ENCODE data around the gene SH2D3A.

Gene SH2D3A

DNA sequence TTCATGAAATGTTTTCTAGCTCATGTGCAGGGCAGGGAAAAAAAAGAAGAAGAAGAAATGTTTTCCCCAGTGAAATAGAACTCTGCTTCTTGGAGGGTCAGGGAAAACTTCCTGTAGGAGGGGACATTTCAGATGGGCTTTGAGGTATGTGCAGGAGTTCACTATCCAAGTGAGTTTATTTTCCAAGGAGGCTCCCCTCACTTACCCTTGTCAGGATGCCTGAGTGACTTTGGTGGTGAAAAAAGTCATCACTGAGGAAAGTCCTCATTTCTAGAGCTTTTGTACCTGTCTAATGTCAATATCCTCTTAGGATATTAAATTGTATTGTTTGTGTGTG lies 46.1 kb downstream of the SH2D3A start:
- Histone ChIP-seq H3K9me3 (ENCODE audit: control insufficient read depth, insufficient read depth, low read depth, low read length) (no peaks in the 10 kb centered on the region), H3K27ac (ENCODE audit: extremely low read depth, low read depth, low read length) (no peak overlapping the region), H3K4me1 (ENCODE audit: control insufficient read depth, insufficient read depth, low read length) (no peaks in the 10 kb centered on the region), H3K4me3 (ENCODE audit: low read depth, low read length) (no peak overlapping the region), H3K36me3 (ENCODE audit: control insufficient read depth in 2 of 2, insufficient read depth in 1 of 2, low read length in 2 of 2) (no peaks in the 10 kb centered on the region)
- TF ChIP-seq ZNF521 (tag by site-specific recombination; IDR thresholded peaks at IDR 0.05) (no peak), ZFP3 (tag by site-specific recombination; IDR thresholded peaks at IDR 0.05; ENCODE audit: low read depth) (peak; percentile 92), EGR2 (tag by site-specific recombination; IDR thresholded peaks at IDR 0.05; ENCODE audit: low read depth) (no peak)
- POLR2A ChIA-PET = interaction anchor here (0.6 kb wide), 1 partner anchor 49 kb away, joined by 4 read pairs; no protein-coding TSS in a partner anchor
- CTCF ChIA-PET = interaction anchor here (0.6 kb wide), 1 partner anchor 851 kb away, joined by 4 read pairs; no protein-coding TSS in a partner anchor

DNA sequence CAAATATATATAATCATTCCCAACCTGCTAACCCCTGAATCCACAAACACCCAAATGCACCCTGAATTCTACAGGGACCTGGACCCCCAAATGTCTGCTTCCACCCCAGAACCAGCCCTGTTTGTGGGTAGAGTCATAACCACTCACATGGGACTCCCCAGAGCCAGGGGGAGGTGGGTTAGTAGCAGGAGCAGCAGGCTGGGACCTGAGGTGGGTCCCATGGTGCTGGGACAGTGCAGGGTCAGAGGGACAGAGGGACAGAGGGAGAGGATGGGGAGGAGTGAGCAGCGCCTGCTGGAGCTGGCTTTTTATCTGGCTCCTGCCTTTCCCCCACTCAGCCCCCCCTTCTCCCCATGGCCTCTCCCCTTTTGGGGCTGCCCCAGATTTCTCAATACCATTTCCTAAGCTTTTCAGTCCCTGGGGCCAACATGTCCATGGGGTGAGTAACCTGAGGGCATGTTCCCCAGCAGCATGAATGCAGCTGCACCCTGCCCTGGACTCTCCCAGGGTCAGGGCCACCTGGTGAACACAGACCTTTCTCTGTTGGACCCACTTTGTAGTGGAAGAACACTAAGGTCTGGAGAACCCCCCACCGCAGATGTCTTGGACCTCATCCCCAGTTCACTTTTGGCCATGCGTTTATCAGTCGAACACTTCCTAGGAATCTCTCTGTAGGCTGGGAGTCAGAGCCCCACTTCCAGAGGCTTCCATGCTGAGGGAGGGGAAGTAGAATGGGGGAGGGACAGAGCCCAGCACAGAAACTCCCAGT lies 46.7 kb downstream of the SH2D3A start, which contains the start of gene C3:
Gene C3 (minus strand): TSS at position 282 of the 769 bp plus-strand sequence. CDS start 61 bp downstream, at position 221.
- Histone ChIP-seq H3K9me3 (ENCODE audit: control insufficient read depth, insufficient read depth, low read depth, low read length) (no peaks in the 10 kb centered on the region), H3K4me3 (ENCODE audit: low read depth, low read length) (no peak within 1 kb of the TSS), H3K4me1 (ENCODE audit: control insufficient read depth, insufficient read depth, low read length) (no peaks in the 10 kb centered on the region), H3K27ac (ENCODE audit: extremely low read depth, low read depth, low read length) (no peak within 1 kb of the TSS), H3K36me3 (ENCODE audit: control insufficient read depth in 2 of 2, insufficient read depth in 1 of 2, low read length in 2 of 2) (no peaks in the 10 kb centered on the region)
- ChIA-PET CTCF (interaction anchor here (0.6 kb wide), 1 partner anchor 852 kb away, joined by 4 read pairs; no protein-coding TSS in a partner anchor), POLR2A (interaction anchor here (0.6 kb wide), 1 partner anchor 49 kb away, joined by 4 read pairs; no protein-coding TSS in a partner anchor)
- TF ChIP-seq, protein P1, sequence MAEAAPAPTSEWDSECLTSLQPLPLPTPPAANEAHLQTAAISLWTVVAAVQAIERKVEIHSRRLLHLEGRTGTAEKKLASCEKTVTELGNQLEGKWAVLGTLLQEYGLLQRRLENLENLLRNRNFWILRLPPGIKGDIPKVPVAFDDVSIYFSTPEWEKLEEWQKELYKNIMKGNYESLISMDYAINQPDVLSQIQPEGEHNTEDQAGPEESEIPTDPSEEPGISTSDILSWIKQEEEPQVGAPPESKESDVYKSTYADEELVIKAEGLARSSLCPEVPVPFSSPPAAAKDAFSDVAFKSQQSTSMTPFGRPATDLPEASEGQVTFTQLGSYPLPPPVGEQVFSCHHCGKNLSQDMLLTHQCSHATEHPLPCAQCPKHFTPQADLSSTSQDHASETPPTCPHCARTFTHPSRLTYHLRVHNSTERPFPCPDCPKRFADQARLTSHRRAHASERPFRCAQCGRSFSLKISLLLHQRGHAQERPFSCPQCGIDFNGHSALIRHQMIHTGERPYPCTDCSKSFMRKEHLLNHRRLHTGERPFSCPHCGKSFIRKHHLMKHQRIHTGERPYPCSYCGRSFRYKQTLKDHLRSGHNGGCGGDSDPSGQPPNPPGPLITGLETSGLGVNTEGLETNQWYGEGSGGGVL (tag by site-specific recombination; IDR thresholded peaks at IDR 0.05) = peak; percentile 64
- TF ChIP-seq, protein P2, sequence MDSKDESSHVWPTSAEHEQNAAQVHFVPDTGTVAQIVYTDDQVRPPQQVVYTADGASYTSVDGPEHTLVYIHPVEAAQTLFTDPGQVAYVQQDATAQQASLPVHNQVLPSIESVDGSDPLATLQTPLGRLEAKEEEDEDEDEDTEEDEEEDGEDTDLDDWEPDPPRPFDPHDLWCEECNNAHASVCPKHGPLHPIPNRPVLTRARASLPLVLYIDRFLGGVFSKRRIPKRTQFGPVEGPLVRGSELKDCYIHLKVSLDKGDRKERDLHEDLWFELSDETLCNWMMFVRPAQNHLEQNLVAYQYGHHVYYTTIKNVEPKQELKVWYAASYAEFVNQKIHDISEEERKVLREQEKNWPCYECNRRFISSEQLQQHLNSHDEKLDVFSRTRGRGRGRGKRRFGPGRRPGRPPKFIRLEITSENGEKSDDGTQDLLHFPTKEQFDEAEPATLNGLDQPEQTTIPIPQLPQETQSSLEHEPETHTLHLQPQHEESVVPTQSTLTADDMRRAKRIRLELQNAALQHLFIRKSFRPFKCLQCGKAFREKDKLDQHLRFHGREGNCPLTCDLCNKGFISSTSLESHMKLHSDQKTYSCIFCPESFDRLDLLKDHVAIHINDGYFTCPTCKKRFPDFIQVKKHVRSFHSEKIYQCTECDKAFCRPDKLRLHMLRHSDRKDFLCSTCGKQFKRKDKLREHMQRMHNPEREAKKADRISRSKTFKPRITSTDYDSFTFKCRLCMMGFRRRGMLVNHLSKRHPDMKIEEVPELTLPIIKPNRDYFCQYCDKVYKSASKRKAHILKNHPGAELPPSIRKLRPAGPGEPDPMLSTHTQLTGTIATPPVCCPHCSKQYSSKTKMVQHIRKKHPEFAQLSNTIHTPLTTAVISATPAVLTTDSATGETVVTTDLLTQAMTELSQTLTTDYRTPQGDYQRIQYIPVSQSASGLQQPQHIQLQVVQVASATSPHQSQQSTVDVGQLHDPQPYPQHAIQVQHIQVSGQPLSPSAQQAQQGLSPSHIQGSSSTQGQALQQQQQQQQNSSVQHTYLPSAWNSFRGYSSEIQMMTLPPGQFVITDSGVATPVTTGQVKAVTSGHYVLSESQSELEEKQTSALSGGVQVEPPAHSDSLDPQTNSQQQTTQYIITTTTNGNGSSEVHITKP (tag by site-specific recombination; IDR thresholded peaks at IDR 0.05) = peak; percentile 37; the same call in 1 of the 2 replicates
- TF ChIP-seq ZNF239 (tag by site-specific recombination; IDR thresholded peaks at IDR 0.05) = no peak

DNA sequence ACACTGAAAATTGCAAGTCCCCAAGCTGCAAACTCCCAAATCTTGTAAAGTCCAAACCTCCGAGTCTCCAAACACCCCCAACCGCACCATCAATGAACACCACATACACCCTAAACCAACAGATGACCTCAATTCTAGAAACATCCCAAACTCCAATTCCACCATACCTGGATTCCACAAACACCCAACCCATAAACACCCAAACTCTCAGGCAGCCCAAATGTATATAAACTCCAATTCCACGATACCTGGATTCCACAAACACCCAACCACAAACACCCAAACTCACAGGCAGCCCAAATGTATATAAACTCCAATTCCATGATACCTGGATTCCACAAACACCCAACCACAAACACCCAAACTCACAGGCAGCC lies 47.3 kb downstream of the SH2D3A start:
- CTCF ChIA-PET = no interaction called here
- no peak overlapping the region for H3K4me3 ChIP-seq (ENCODE audit: low read depth, low read length)
- TF ChIP-seq, protein P3, sequence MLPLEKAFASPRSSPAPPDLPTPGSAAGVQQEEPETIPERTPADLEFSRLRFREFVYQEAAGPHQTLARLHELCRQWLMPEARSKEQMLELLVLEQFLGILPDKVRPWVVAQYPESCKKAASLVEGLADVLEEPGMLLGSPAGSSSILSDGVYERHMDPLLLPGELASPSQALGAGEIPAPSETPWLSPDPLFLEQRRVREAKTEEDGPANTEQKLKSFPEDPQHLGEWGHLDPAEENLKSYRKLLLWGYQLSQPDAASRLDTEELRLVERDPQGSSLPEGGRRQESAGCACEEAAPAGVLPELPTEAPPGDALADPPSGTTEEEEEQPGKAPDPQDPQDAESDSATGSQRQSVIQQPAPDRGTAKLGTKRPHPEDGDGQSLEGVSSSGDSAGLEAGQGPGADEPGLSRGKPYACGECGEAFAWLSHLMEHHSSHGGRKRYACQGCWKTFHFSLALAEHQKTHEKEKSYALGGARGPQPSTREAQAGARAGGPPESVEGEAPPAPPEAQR (tag by site-specific recombination; IDR thresholded peaks at IDR 0.05) = no peak
- TF ChIP-seq ZNF391 (tag by site-specific recombination; IDR thresholded peaks at IDR 0.05; ENCODE audit: borderline replicate concordance, low read depth) (no peak), ZNF174 (tag by site-specific recombination; IDR thresholded peaks at IDR 0.05) (no peak), ZNF701 (tag by site-specific recombination; IDR thresholded peaks at IDR 0.05) (no peak), REPIN1 (tag by site-specific recombination; IDR thresholded peaks at IDR 0.05; ENCODE audit: low read depth) (no peak), KLF7 (tag by site-specific recombination; IDR thresholded peaks at IDR 0.05; ENCODE audit: borderline replicate concordance) (no peak), ZNF777 (tag by site-specific recombination; IDR thresholded peaks at IDR 0.05; ENCODE audit: borderline replicate concordance) (no peak)
- TF ChIP-seq, protein P4, sequence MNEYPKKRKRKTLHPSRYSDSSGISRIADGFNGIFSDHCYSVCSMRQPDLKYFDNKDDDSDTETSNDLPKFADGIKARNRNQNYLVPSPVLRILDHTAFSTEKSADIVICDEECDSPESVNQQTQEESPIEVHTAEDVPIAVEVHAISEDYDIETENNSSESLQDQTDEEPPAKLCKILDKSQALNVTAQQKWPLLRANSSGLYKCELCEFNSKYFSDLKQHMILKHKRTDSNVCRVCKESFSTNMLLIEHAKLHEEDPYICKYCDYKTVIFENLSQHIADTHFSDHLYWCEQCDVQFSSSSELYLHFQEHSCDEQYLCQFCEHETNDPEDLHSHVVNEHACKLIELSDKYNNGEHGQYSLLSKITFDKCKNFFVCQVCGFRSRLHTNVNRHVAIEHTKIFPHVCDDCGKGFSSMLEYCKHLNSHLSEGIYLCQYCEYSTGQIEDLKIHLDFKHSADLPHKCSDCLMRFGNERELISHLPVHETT (tag by site-specific recombination; IDR thresholded peaks at IDR 0.05) = no peak
- TF ChIP-seq, protein P1 (tag by site-specific recombination; IDR thresholded peaks at IDR 0.05) = no peak
- TF ChIP-seq, protein P5, sequence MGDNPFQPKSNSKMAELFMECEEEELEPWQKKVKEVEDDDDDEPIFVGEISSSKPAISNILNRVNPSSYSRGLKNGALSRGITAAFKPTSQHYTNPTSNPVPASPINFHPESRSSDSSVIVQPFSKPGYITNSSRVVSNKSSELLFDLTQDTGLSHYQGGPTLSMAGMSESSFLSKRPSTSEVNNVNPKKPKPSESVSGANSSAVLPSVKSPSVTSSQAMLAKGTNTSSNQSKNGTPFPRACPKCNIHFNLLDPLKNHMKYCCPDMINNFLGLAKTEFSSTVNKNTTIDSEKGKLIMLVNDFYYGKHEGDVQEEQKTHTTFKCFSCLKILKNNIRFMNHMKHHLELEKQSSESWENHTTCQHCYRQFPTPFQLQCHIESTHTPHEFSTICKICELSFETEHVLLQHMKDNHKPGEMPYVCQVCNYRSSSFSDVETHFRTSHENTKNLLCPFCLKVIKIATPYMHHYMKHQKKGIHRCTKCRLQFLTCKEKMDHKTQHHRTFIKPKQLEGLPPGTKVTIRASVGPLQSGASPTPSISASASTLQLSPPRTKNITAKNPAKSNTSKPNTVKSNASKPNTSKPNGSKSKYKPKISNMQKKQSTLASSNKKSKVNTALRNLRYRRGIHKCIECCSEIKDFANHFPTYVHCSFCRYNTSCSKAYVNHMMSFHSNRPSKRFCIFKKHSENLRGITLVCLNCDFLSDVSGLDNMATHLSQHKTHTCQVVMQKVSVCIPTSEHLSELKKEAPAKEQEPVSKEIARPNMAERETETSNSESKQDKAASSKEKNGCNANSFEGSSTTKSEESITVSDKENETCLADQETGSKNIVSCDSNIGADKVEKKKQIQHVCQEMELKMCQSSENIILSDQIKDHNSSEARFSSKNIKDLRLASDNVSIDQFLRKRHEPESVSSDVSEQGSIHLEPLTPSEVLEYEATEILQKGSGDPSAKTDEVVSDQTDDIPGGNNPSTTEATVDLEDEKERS (tag by site-specific recombination; IDR thresholded peaks at IDR 0.05) = no peak

More for the DNA sequence above, 47.3 kb downstream of the SH2D3A start:
- H3K36me3 ChIP-seq (ENCODE audit: control insufficient read depth in 2 of 2, insufficient read depth in 1 of 2, low read length in 2 of 2) = no peaks in the 10 kb centered on the region
- H3K27ac ChIP-seq (ENCODE audit: extremely low read depth, low read depth, low read length) = no peak overlapping the region
- H3K9me3 ChIP-seq (ENCODE audit: control insufficient read depth, insufficient read depth, low read depth, low read length) = no peaks in the 10 kb centered on the region
- POLR2A ChIA-PET = no interaction called here
- H3K4me1 ChIP-seq (ENCODE audit: control insufficient read depth, insufficient read depth, low read length) = no peaks in the 10 kb centered on the region

Data from HEK293 (cell line).